Panc1 (cell line): ENCODE measurements around the gene RNF224. TPM values are rescaled to one million over a fixed set of nuclear protein-coding genes. Genes with fewer than 3 reads are reported as not detected.

Experiments used
- ATAC-seq: fragments of 200-7000 bp; cut with Tn5 transposase; 2 replicates; pipeline ENCODE4 v1.9.1; 2020; ENCODE audit warnings: mild to moderate bottlenecking, moderate library complexity
- BruUV-seq: library from RNA; stranded (reverse); fragments of 400-500 nt; replicated peaks from 2 replicates; lab custom pipeline; 2021; lab: Mats Ljungman, UMichigan
- CTCF ChIA-PET: fragments of 300-600 bp; sonication (Branson Sonifier 250); formaldehyde crosslinking; loops from one replicate; lab custom pipeline; 2022; ENCODE audit warnings: antibody characterized with exemption; lab: Charles Lee
- POLR2A ChIA-PET: fragments of 300-600 bp; sonication (Branson Sonifier 250); formaldehyde crosslinking; loops from one replicate; lab custom pipeline; 2022; ENCODE audit warnings: antibody characterized with exemption; lab: Charles Lee
- DNase-seq: peaks from one replicate; pipeline ENCODE4 v3.0.0-alpha.2; 2010; ENCODE audit warnings: low read depth, low spot score
- H3K27ac ChIP-seq: 2 replicates; pipeline ENCODE4 v1.5.1; 2011; ENCODE audit warnings: mild to moderate bottlenecking, low read length, inconsistent platforms
- H3K27me3 ChIP-seq: fragments of 200-500 bp; sonication (Bioruptor generic); 2 replicates; pipeline ENCODE4 v1.6.0; 2014; ENCODE audit warnings: low read length, inconsistent platforms; ENCODE audit not compliant: control insufficient read depth, insufficient read depth
- H3K36me3 ChIP-seq: fragments of 200-500 bp; sonication (Bioruptor generic); 2 replicates; pipeline ENCODE4 v1.5.1; 2014; ENCODE audit warnings: inconsistent platforms, mild to moderate bottlenecking, low read length, moderate library complexity; ENCODE audit not compliant: control insufficient read depth, insufficient read depth
- H3K4me1 ChIP-seq: 2 replicates; pipeline ENCODE4 v1.5.1; 2011; ENCODE audit warnings: inconsistent platforms, mild to moderate bottlenecking, low read length, moderate library complexity; ENCODE audit not compliant: control insufficient read depth, insufficient read depth
- H3K4me3 ChIP-seq, 2 experiments: 2 replicates each; pipeline ENCODE4 v1.5.1; 2011 to 2012; ENCODE audit warnings: low read depth in 2 of 2, low read length in 2 of 2, mild to moderate bottlenecking in 2 of 2, inconsistent platforms in 1 of 2, moderate library complexity in 1 of 2
- H3K9me3 ChIP-seq: fragments of 200-500 bp; sonication (Bioruptor generic); 2 replicates; pipeline ENCODE4 v1.5.1; 2014; ENCODE audit warnings: low read depth, mild to moderate bottlenecking, inconsistent platforms, low read length, moderate library complexity; ENCODE audit not compliant: control insufficient read depth, insufficient read depth
- POLR2AphosphoS5 ChIP-seq: IDR thresholded peaks from 2 replicates; pipeline ENCODE4 v1.6.1; 2012; ENCODE audit warnings: mild to moderate bottlenecking, low read depth, low read length, moderate library complexity
- SIN3A ChIP-seq: IDR thresholded peaks from 2 replicates; pipeline ENCODE4 v1.6.1; 2012; ENCODE audit warnings: low read depth, mild to moderate bottlenecking, low read length, moderate library complexity, borderline replicate concordance; ENCODE audit not compliant: insufficient read depth
- TCF7L2 ChIP-seq: IDR thresholded peaks from 2 replicates; pipeline ENCODE4 v1.6.1; 2011; ENCODE audit warnings: mild to moderate bottlenecking, low read depth, low read length, inconsistent platforms
- in situ Hi-C: cut with HindIII; loops from 2 replicates; pipeline ENCODE4 v1.10.0; 2016; ENCODE audit warnings: low sequenced_read_pairs, low pct_unique_long_range_greater_than_20kb
- intact Hi-C: fragments of 100-400 bp; cut with micrococcal nuclease; formaldehyde crosslinking; loops from one replicate; pipeline ENCODE4 v1.10.0; 2022; ENCODE audit not compliant: unreplicated experiment
- total RNA-seq: library from RNA; stranded (reverse); gene quantifications from one replicate; pipeline ENCODE4 v1.2.1, GENCODE V29; 2021; ENCODE audit not compliant: unreplicated experiment
- TF ChIP-seq, protein P1 (sequence below): fragments of 450-650 bp; IDR thresholded peaks from 2 replicates; pipeline ENCODE4 v1.5.1; 2017; ENCODE audit warnings: mild to moderate bottlenecking
- TF ChIP-seq, protein P2 (sequence below), 2 experiments: IDR thresholded peaks; 2 replicates each; pipeline ENCODE4 v1.6.1; 2011 to 2012; ENCODE audit warnings: low read depth in 2 of 2, control low read depth in 1 of 2, low read length in 1 of 2, mild to moderate bottlenecking in 1 of 2, moderate library complexity in 1 of 2; ENCODE audit not compliant: insufficient read depth in 1 of 2

Gene RNF224
- total RNA-seq, 1 experiment from 2014 or later: 0.15 TPM

DNA sequence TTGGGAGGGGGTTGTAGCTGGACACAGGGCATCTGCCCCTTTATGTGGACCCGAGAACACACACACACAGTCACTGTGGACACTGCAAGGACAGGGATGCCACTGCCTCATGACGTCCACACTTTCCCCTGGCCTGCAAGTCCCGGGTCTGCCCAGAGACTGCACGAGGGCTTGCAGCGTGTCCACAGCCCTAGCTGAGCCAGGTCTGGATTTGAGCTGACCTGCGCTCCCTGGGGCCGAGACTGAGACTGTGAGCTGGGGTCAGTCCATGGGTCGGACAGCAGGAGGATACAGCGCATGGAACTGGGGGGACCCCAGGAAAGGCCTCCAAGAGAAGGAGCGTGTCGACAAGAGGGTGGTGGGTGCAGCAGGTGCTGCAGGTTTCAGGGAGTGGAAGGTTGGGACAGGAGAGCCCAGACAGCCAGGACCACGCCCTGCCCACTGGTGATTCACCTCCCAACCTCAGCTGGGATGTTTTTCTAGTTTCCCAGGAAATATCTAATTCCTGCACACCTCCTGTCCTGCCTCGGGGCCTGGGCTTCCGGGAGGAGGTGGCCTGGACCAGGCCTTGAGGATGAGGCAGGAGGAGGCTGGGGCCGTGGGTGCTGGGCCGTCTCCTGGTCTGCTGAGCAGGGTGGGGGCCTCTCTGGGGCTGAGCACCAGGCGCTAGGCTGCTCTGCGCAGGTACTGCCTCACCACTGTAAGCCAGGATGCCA lies 806 bp upstream of the RNF224 start:
- peaks cover 2% of the 10 kb centered on the region; the same call in 1 of the 2 replicates for H3K36me3 ChIP-seq
- ATAC-seq (no peak), DNase-seq (no peak)
- ChIA-PET POLR2A (no interaction called here), CTCF (interaction anchor here (0.6 to 1.6 kb wide), 4 partner anchors 10 to 357 kb away, joined by 3 to 6 read pairs (median 4); no protein-coding TSS in a partner anchor)
- H3K4me3 ChIP-seq: no peak overlapping the region
- in situ Hi-C loops: no loop called here
- no peak overlapping the region for H3K27ac ChIP-seq
- peaks cover 7% of the 10 kb centered on the region for H3K4me1 ChIP-seq
- TF ChIP-seq, protein P1, sequence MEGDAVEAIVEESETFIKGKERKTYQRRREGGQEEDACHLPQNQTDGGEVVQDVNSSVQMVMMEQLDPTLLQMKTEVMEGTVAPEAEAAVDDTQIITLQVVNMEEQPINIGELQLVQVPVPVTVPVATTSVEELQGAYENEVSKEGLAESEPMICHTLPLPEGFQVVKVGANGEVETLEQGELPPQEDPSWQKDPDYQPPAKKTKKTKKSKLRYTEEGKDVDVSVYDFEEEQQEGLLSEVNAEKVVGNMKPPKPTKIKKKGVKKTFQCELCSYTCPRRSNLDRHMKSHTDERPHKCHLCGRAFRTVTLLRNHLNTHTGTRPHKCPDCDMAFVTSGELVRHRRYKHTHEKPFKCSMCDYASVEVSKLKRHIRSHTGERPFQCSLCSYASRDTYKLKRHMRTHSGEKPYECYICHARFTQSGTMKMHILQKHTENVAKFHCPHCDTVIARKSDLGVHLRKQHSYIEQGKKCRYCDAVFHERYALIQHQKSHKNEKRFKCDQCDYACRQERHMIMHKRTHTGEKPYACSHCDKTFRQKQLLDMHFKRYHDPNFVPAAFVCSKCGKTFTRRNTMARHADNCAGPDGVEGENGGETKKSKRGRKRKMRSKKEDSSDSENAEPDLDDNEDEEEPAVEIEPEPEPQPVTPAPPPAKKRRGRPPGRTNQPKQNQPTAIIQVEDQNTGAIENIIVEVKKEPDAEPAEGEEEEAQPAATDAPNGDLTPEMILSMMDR: no peak
- TF ChIP-seq POLR2AphosphoS5 (no peak), SIN3A (no peak), TCF7L2 (no peak)
- TF ChIP-seq, protein P2, sequence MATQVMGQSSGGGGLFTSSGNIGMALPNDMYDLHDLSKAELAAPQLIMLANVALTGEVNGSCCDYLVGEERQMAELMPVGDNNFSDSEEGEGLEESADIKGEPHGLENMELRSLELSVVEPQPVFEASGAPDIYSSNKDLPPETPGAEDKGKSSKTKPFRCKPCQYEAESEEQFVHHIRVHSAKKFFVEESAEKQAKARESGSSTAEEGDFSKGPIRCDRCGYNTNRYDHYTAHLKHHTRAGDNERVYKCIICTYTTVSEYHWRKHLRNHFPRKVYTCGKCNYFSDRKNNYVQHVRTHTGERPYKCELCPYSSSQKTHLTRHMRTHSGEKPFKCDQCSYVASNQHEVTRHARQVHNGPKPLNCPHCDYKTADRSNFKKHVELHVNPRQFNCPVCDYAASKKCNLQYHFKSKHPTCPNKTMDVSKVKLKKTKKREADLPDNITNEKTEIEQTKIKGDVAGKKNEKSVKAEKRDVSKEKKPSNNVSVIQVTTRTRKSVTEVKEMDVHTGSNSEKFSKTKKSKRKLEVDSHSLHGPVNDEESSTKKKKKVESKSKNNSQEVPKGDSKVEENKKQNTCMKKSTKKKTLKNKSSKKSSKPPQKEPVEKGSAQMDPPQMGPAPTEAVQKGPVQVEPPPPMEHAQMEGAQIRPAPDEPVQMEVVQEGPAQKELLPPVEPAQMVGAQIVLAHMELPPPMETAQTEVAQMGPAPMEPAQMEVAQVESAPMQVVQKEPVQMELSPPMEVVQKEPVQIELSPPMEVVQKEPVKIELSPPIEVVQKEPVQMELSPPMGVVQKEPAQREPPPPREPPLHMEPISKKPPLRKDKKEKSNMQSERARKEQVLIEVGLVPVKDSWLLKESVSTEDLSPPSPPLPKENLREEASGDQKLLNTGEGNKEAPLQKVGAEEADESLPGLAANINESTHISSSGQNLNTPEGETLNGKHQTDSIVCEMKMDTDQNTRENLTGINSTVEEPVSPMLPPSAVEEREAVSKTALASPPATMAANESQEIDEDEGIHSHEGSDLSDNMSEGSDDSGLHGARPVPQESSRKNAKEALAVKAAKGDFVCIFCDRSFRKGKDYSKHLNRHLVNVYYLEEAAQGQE (IDR thresholded peaks at IDR 0.05; ENCODE audit: insufficient read depth in 1 of 2, low read depth in 2 of 2, low read length in 1 of 2): no peak
- intact Hi-C loops: loop anchor here (5.0 kb wide), 1 partner anchor 109 kb away; no protein-coding TSS in a partner anchor
- H3K27me3 ChIP-seq: no peaks in the 10 kb centered on the region
- no peaks in the 10 kb centered on the region for H3K9me3 ChIP-seq
- no TSS peak for BruUV-seq

DNA sequence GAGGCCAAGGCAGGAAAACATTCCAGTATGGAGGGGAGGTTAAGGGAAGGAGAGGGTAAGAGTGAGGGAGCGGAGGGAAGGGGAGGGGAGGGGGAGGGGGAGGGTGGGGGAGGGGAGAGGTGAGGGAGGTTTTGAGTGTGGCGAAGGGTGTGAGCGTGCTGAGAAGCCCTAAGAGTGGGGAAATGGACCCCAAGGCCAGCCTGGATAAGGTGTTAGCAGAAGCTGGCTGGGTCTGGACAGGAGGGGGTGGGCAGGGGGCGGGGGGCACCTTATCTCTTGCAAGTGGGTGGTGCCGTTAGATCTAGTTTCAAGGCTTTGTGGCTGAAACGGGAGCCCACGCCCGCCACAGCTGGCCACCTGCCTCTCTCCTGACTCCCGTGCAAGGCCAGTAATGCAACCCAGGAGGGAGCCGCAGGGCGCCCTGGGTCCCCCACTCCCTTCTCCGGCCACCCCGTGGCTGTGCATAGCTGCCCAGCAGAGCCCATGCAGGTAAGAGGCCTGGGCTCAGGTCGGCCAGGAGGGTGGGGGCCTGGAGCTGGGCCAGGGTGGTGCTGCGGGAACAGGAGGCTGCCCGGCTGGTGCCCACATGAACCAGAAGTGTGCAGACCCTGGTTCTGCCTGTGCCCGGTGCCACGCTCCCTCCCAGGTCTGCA lies 677 bp downstream of the RNF224 start:
- no peak for DNase-seq
- in situ Hi-C loops: no loop called here
- intact Hi-C loops: loop anchor here (5.0 kb wide), 1 partner anchor 111 kb away; no protein-coding TSS in a partner anchor
- no peaks in the 10 kb centered on the region for H3K9me3 ChIP-seq
- peaks cover 2% of the 10 kb centered on the region; the same call in 1 of the 2 replicates for H3K36me3 ChIP-seq
- POLR2A ChIA-PET: interaction anchor here (0.6 kb wide), 1 partner anchor 41 kb away, joined by 3 read pairs; no protein-coding TSS in a partner anchor
- no peak overlapping the region for H3K4me3 ChIP-seq
- TF ChIP-seq, protein P1: no peak
- no peak for TF ChIP-seq POLR2AphosphoS5
- TF ChIP-seq, protein P2 (IDR thresholded peaks at IDR 0.05; ENCODE audit: insufficient read depth in 1 of 2, low read depth in 2 of 2, low read length in 1 of 2): no peak
- TF ChIP-seq SIN3A: no peak
- no peak for TF ChIP-seq TCF7L2
- H3K27ac ChIP-seq: no peak overlapping the region
- H3K27me3 ChIP-seq: no peaks in the 10 kb centered on the region
- CTCF ChIA-PET: interaction anchor here (0.9 to 1.7 kb wide), 3 partner anchors 14 to 53 kb away, joined by 3 to 6 read pairs (median 4); no protein-coding TSS in a partner anchor
- H3K4me1 ChIP-seq: peaks cover 7% of the 10 kb centered on the region
- no peak for ATAC-seq
- no TSS peak for BruUV-seq
